HG02588 (cell line): Measurements from ENCODE around the gene TMUB1.

Experiments used
- ATAC-seq: cut with Tn5 transposase; IDR thresholded peaks from one replicate; pipeline ENCODE4 v1.9.1; 2021; ENCODE audit warnings: mild to moderate bottlenecking, moderate library complexity; ENCODE audit not compliant: unreplicated experiment

The TMUB1 gene

DNA sequence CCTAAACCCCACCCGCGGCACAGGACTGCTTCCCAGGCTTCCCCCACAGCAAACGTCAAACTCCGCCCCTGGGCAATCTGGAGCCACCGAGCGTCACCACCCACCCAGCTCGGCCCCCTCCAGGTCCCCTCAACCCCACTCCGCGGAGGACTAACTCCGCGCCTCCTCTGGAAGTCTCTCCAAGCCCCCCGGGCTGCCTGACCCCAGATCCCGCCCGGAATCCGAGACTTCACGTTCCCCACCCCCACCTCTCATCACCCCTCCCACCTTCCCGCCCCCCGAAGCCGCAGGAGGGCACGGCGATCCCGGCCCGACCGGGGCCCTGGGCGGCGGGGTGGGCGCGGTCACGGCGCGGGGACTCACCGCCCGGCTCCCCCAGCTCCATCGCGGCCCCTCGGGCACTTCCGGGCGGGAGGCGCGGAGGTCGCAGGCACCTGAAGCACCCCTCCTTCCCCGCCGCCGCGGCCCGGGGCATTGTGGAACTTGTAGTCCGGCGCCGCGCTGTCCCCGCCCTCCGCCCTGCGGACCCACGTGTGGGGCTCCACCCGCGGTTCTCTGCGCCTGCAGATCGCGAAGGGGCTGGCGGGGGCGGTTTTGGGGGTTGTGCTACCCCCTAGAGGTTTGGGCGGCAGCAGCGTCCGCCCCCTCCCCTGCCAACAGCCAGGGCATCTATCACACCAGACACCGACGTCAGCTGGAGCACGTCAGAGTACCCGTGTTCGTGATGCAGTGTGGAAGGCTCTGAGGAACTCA lies at the start of gene TMUB1:
Gene TMUB1, minus strand, starts transcription at position 423 of the 753 bp plus-strand sequence. CDS start 930 bp downstream, outside the sequence.
- ATAC-seq = peak; percentile 52

- ATAC-seq = no peak
These were observed 49.3 kb upstream of the TMUB1 start for GRCh38 chr7:151132461-151133205.

- ATAC-seq = no peak
These were observed 48.5 kb upstream of the TMUB1 start for GRCh38 chr7:151131592-151132293.

- ATAC-seq = no peak
These were observed 47.9 kb upstream of the TMUB1 start for GRCh38 chr7:151131224-151131591.

- no peak for ATAC-seq
These were observed 47.5 kb upstream of the TMUB1 start for GRCh38 chr7:151130741-151131157.

DNA sequence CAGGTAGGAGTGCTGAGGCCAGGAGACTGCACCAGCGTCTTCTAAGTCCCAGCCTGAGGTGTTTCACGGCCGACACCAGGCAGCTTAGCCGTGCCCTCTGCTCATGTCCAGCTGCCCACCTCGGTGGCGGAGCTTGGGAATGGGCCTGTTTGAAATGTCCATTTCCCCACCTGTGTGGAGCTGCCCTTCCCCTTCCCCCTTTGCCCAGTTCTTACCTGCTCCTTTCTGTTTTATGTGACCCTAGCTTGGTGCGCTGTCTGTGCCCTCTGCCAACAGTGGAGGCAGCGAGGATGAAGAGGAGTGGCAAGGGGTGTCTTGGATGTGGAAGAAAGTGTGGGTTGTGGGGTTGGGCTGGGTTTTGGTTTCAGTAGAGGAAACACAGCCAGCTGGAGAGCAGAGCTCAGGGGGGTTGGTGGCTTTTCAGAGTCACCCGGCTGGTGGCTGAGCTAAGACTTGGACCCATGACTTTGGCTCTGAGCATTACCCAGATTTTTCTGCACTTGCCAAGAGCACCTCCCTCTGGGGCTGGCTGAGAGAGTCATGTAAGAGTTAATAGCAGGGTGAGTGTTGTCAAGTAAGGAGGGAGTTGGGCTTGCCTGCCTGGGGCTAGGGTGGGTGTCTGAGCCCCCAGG lies 46.8 kb upstream of the TMUB1 start:
- ATAC-seq = no peak

DNA sequence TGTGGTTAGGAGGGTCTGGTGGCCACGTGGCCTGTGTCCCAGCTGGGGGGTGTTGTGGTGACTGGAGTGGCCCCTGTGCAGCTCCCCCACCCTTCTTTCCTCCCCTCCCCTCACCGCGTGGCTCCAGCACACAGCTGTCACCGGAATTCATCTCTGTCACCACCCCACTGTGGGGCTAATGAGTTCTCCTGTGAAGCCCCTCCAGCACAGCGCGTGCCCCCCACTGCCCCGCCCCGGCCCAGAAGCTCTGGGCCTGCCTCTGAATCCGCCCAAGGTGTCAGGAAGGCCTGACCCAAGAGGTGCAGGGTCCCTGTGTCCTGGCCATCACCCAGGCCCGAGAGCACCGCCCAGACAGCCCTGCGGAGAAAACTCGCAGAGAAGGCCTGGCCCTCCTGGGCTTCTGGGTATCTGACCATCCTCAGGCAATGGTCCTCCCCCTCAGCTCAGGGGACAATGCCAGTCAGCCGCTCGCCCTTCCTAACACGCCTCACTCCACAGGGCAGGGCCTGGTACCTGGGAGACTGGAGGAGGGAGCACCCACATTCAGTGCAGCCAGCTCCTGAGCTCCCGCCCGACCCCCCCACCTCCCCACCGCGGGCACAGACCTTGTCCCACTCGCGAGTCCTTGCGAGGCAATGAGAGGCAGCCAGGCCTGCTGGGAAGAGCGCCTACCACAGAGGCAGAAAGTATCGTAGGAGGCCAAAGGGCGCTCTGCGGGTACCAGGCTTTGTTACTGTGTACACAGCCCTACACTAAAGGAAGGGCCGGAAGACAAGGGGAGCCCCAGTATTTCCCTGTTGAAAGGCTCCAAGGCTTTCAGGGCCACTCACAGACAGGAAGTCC lies 46.0 kb upstream of the TMUB1 start:
- ATAC-seq = no peak

- ATAC-seq = no peak
These were observed 45.4 kb upstream of the TMUB1 start for GRCh38 chr7:151128716-151129115.

GRCh38 chr7:151128144-151128543 lies 44.9 kb upstream of the TMUB1 start:
- no peak for ATAC-seq

GRCh38 chr7:151126491-151127137 lies 43.3 kb upstream of the TMUB1 start:
- no peak for ATAC-seq

GRCh38 chr7:151125846-151126481 lies 42.7 kb upstream of the TMUB1 start:
- ATAC-seq = no peak

DNA sequence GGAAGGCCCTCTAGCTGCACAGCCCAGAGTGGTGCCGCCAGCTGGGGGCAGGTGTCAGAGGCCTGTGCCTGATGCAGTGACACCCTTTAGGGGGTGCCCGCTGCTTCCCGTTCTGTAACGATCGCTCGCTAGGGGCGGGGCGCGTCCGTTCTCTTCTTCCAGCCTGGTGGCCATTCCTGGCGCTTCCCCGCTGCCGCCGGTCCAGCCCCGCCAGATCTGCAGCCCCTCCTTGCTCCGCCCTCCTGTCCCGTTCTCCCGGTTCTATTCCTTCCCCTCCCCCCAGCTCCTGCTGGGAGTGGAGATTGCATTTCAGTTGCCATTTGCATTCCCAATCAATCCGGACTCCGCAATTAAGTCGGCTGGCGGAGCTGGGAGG lies 42.2 kb upstream of the TMUB1 start:
- no peak for ATAC-seq

- ATAC-seq = no peak
These were observed 41.7 kb upstream of the TMUB1 start for GRCh38 chr7:151124899-151125399.

DNA sequence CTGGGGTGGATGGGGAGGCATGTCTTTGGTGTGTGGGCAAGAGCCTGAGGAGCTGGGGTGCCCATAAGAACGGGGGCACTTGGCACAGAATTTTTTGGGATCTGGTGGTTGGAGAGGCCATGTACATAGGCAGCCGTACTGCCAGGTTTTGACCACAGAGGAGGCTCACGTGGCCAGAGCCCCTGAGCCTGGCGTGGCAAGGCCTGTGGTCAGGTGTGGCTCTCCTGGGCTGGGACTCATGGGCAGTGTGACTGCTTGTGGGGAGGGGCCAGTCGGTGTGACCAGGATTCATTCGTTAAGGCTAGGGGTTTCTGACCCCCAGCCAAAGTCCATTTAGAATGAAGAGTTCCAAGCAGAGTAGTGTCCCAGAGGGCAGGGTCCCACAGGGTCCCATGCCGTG lies 41.2 kb upstream of the TMUB1 start:
- ATAC-seq = no peak

DNA sequence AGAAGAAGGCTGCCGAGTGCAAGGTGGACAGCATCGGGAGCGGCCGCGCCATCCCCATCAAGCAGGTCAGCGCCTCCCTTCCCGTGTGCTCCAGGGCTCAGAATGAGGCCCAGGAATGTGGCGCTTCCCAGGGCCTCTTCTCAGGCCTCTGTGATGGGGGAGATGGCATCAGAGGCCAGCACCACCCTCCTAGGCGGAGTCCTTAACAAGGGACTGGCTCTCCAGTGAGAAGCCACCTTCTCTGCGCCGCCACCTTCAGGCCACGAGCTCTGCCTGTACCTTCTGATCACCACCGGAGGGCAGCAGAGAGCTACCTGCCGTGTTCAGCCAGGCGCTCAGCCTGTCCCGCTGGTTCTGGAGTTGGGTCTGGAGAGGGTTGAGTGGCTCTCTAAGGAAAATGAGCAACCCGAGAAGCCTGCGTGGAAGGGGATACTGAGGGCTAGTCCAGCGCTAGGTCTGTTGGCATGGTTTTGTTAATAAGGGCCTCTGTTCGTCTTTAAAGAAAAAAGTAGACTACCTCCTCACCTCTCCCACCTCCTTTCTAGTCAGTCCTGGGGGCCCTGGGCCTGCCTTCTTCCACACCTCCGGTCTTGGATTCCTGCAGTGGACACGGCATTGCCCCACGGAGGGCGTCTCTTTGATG lies 40.6 kb upstream of the TMUB1 start:
- peak; percentile 85 for ATAC-seq

- no peak for ATAC-seq
These were observed 40.0 kb upstream of the TMUB1 start for GRCh38 chr7:151123158-151123821.

DNA sequence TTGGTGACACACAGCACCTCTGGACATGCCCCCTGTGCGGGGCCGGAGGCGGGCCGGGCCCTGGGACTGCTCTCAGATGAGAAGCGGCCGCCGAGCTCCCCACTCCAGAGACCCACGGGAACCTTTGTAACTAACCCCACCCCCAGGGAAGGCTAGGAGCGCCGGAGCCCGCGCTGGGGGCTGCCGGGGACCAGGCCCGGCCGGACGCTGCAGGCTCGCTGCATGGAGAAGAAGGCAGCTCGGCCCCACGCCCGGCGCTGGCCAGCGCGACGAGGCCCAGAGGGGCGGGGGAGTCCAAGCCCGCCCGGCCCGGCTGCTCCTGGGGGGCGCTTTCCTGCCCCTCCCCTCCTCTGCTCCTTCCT lies 39.5 kb upstream of the TMUB1 start:
- ATAC-seq = no peak

DNA sequence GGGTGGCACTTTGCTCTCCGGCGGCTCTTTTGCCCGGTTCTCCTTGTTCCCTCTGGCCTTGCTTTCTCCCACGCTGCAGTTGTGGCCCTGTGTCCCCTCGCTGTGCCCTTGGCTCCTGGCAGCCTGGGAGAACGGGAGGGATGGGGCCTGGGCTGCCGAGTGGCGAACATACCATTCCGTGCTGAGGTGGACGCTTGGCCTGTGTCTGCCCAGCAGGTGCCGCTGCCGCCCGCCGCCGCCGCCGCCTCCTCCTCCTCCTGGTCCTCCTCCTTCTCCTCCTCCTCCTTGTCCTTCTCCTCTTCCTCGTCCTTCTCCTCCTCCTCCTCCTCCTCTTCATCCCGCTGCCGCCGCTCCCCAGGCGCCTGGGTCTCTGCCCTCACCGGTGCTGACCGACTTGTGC lies 39.0 kb upstream of the TMUB1 start:
- ATAC-seq = no peak
